ENCODE results near the gene OR8G5.
"Not testable (repeated sequence)": the region's sequence is repeated elsewhere in the genome, so short reads cannot be mapped to it uniquely, and the experiment has no call there.

OR8G5 gene

DNA sequence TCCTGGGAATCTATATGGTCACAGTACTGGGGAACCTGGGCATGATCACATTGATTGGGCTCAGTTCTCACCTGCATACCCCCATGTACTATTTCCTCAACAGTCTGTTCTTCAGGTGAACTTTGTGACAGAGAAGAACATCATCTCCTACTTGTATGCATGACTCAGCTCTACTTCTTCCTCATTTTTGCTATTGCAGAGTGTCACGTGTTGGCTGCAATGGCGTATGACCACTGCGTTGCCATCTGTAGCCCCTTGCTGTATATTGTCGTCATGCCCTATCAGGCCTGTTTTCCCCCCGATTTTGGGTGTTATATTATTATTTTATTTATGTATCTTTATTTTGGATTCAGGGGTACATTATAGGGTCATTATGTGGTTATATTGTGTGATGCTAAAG lies 17.7 kb upstream of the OR8G5 start:
- no peaks in the 10 kb centered on the region for H3K27me3 ChIP-seq
- no peaks in the 10 kb centered on the region for H3K9me3 ChIP-seq
- H3K4me3 ChIP-seq (ENCODE audit: low read depth, low read length), result no peak overlapping the region
- no peaks in the 10 kb centered on the region for H3K4me1 ChIP-seq
- TF ChIP-seq, protein P1, sequence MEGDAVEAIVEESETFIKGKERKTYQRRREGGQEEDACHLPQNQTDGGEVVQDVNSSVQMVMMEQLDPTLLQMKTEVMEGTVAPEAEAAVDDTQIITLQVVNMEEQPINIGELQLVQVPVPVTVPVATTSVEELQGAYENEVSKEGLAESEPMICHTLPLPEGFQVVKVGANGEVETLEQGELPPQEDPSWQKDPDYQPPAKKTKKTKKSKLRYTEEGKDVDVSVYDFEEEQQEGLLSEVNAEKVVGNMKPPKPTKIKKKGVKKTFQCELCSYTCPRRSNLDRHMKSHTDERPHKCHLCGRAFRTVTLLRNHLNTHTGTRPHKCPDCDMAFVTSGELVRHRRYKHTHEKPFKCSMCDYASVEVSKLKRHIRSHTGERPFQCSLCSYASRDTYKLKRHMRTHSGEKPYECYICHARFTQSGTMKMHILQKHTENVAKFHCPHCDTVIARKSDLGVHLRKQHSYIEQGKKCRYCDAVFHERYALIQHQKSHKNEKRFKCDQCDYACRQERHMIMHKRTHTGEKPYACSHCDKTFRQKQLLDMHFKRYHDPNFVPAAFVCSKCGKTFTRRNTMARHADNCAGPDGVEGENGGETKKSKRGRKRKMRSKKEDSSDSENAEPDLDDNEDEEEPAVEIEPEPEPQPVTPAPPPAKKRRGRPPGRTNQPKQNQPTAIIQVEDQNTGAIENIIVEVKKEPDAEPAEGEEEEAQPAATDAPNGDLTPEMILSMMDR (IDR thresholded peaks at IDR 0.05; ENCODE audit: low read depth, low read length), result no peak
- no peak for DNase-seq
- no peaks in the 10 kb centered on the region for H3K36me3 ChIP-seq

DNA sequence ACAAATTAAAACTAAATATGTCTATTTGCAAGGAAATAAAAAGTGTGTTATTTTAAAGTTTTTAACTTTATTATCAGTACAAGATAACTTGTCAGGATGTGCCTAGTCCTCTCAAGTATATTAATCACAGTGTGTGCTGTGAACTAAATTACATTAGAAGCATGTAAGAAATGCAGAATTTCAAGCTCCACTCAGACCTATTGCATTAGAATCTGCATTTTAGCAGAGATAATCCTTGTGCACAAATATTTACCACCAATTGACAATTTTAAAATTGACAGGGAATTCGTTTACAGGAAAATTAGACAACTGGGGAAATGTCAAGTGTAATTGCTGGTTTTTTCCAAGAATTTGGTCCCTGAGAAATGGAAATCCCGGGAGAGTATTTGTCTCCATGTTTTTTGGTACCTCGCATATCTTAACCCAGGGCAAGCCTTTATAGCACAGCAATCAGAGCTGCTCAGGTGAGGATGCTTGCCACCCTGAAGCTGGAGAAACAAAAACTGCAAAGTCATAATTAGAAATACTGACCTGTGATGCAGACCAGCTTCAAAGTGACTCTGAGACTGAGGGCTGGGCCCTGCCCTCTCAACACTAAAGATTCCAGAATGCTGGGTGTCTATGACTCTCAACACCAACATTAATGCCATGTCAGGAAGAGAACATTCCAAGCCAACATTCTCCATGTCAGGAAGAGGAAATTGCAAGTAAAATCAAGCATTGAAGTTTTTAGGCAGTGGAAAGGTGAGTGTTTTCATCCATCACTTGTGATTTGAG lies 15.4 kb upstream of the OR8G5 start, which contains the start of gene OR8G1:
Gene OR8G1 (plus strand): TSS at position 475 of the 777 bp plus-strand sequence. CDS start 8,581 bp downstream, outside the sequence.
- DNase-seq, result no peak
- TF ChIP-seq, protein P1 (IDR thresholded peaks at IDR 0.05; ENCODE audit: low read depth, low read length), result no peak

DNA sequence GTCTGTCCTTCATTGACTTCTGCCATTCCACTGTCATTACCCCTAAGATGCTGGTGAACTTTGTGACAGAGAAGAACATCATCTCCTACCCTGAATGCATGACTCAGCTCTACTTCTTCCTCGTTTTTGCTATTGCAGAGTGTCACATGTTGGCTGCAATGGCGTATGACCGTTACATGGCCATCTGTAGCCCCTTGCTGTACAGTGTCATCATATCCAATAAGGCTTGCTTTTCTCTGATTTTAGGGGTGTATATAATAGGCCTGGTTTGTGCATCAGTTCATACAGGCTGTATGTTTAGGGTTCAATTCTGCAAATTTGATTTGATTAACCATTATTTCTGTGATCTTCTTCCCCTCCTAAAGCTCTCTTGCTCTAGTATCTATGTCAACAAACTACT lies 6.3 kb upstream of the OR8G5 start:
- not testable (repeated sequence) for H3K4me1 ChIP-seq; H3K36me3 ChIP-seq; H3K27me3 ChIP-seq; DNase-seq; H3K4me3 ChIP-seq (ENCODE audit: low read depth, low read length); H3K9me3 ChIP-seq

More for the DNA sequence above, 15.4 kb upstream of the OR8G5 start, which contains the start of gene OR8G1:
- Histone ChIP-seq H3K4me1 (no peaks in the 10 kb centered on the region), H3K36me3 (no peaks in the 10 kb centered on the region), H3K27me3 (no peaks in the 10 kb centered on the region), H3K9me3 (no peaks in the 10 kb centered on the region), H3K4me3 (ENCODE audit: low read depth, low read length) (no peak within 1 kb of the TSS)

DNA sequence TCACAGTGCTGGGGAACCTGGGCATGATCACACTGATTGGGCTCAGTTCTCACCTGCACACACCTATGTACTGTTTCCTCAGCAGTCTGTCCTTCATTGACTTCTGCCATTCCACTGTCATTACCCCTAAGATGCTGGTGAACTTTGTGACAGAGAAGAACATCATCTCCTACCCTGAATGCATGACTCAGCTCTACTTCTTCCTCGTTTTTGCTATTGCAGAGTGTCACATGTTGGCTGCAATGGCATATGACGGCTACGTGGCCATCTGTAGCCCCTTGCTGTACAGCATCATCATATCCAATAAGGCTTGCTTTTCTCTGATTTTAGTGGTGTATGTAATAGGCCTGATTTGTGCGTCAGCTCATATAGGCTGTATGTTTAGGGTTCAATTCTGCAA lies 8.9 kb downstream of the OR8G5 start:
- H3K9me3 ChIP-seq; H3K4me3 ChIP-seq (ENCODE audit: low read depth, low read length); H3K4me1 ChIP-seq; H3K36me3 ChIP-seq; H3K27me3 ChIP-seq; DNase-seq: not testable (repeated sequence)

DNA sequence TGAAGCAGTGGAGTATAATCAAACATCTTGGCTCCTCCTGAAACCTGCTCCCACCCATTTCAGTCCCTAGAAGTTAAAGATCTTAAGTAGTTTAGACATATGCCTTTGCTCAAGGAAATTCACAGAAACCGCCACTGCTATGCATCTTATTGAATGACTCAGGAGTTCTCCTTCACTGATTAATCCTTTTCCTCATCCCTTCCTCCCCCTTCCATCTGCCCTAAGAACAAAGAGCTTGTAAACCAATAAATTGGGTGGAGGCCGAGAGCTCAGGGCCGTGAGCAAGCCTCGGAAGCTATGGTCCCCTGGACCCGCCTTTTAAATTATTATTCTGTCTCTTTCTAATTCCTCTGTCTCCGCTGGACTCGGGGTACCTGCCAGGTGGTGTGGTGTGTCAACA lies 14.7 kb downstream of the OR8G5 start:
- H3K4me3 ChIP-seq (ENCODE audit: low read depth, low read length); H3K36me3 ChIP-seq; H3K9me3 ChIP-seq; H3K4me1 ChIP-seq; H3K27me3 ChIP-seq; DNase-seq: not testable (repeated sequence)

DNA sequence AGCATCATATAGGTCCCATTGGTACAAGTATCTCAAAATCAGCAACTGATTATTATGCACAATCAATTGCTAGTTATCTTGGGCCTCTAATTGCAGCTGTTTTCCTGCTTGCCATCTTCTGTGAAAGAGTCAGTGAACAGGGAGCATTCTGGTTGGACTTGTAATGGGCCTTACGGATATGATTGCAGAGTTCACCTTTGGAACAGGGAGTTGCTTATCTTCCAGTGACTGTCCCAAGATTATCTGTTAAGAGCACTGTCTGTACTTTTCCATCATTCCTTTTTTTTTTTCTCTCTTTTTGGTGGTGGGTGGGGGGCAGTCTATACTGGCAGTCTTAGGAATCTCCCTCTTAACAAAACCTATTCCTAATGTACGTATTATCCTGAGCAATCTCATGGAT lies 17.8 kb downstream of the OR8G5 start:
- no peaks in the 10 kb centered on the region for H3K36me3 ChIP-seq
- no peaks in the 10 kb centered on the region for H3K4me1 ChIP-seq
- no peaks in the 10 kb centered on the region for H3K9me3 ChIP-seq
- H3K27me3 ChIP-seq, result no peaks in the 10 kb centered on the region
- H3K4me3 ChIP-seq (ENCODE audit: low read depth, low read length), result no peak overlapping the region
- TF ChIP-seq, protein P1 (IDR thresholded peaks at IDR 0.05; ENCODE audit: low read depth, low read length), result no peak
- DNase-seq, result no peak

DNA sequence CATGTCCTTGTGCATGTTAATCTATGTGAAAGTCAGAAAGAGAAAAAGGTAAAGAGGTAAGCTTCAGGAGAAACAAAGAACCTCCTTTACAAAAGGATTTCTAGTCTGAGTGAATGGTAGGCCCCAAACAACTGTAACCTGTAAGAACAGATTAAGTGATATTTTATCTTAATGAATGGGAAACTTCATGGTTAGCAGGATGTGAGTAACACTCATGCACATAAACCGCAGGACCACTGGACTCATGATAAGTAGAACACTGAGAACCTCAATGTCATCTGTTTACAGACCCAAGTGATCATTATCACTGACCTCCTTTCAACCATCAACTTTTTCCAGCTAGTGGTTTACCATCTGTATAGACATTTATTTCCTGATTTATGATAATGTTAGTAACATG lies 19.9 kb downstream of the OR8G5 start:
- H3K4me3 ChIP-seq (ENCODE audit: low read depth, low read length), result no peak overlapping the region
- TF ChIP-seq, protein P1 (IDR thresholded peaks at IDR 0.05; ENCODE audit: low read depth, low read length), result no peak
- no peaks in the 10 kb centered on the region for H3K27me3 ChIP-seq
- no peak for DNase-seq
- H3K9me3 ChIP-seq, result no peaks in the 10 kb centered on the region
- no peaks in the 10 kb centered on the region for H3K4me1 ChIP-seq
- no peaks in the 10 kb centered on the region for H3K36me3 ChIP-seq

Measured in BE2C (cell line).